ENCODE measurements around the gene FGF7. TPM values are rescaled to one million over a fixed set of nuclear protein-coding genes. Genes with fewer than 3 reads are reported as not detected.

FGF7 gene
- total RNA-seq = 10 to 100 TPM in 1 of 2 donors, 1 to 10 TPM in 1; 3.7 to 13.3 TPM

GRCh38 chr15:49423021-49423420 lies at the start of gene FGF7:
TSS of gene FGF7 (plus strand) at chr15:49423242. CDS start at chr15:49424298, 1,056 bp downstream.
- Histone ChIP-seq H3K36me3 (no peaks in the 10 kb centered on the region), H3K27me3 (no peaks in the 10 kb centered on the region), H3K9me3 (no peaks in the 10 kb centered on the region), H3K4me1 (no peaks in the 10 kb centered on the region), H3K4me3 (peak within 1 kb of the TSS; percentile 16), H3K27ac (peak within 1 kb of the TSS; percentile 13), H3K9ac (ENCODE audit: low read depth in 2 of 2, low read length in 2 of 2) (peak within 1 kb of the TSS in 1 of 2 donors; percentile 14)
- DNase-seq = no peak
- no peak for TF ChIP-seq CTCF (IDR thresholded peaks at IDR 0.05)
- intact Hi-C loops (cut with DNase I) = loop anchor here (5.0 to 10.0 kb wide), 3 partner anchors 186 to 722 kb away; no protein-coding TSS in a partner anchor

GRCh38 chr15:49379996-49380395 lies 43.0 kb upstream of the FGF7 start:
- DNase-seq = no peak
- TF ChIP-seq CTCF (IDR thresholded peaks at IDR 0.05) = no peak
- H3K27ac ChIP-seq = no peak overlapping the region
- H3K27me3 ChIP-seq = no peaks in the 10 kb centered on the region
- no peaks in the 10 kb centered on the region for H3K4me1 ChIP-seq
- no peak overlapping the region for H3K4me3 ChIP-seq
- no peaks in the 10 kb centered on the region for H3K9me3 ChIP-seq
- no peaks in the 10 kb centered on the region for H3K36me3 ChIP-seq
- no peak overlapping the region for H3K9ac ChIP-seq (ENCODE audit: low read depth in 2 of 2, low read length in 2 of 2)
- intact Hi-C loops (cut with DNase I) = no loop called here

- Histone ChIP-seq H3K36me3 (no peaks in the 10 kb centered on the region), H3K27me3 (no peaks in the 10 kb centered on the region), H3K4me1 (no peaks in the 10 kb centered on the region), H3K9me3 (no peaks in the 10 kb centered on the region), H3K9ac (ENCODE audit: low read depth in 2 of 2, low read length in 2 of 2) (no peak overlapping the region), H3K4me3 (no peak overlapping the region), H3K27ac (no peak overlapping the region)
- intact Hi-C loops (cut with DNase I) = no loop called here
- DNase-seq = no peak
- no peak for TF ChIP-seq CTCF (IDR thresholded peaks at IDR 0.05)
Measured at GRCh38 chr15:49380912-49381311, 42.1 kb upstream of the FGF7 start.

GRCh38 chr15:49382394-49382793 lies 40.6 kb upstream of the FGF7 start:
- Histone ChIP-seq H3K27me3 (no peaks in the 10 kb centered on the region), H3K4me1 (no peaks in the 10 kb centered on the region), H3K9ac (ENCODE audit: low read depth in 2 of 2, low read length in 2 of 2) (no peak overlapping the region), H3K9me3 (no peaks in the 10 kb centered on the region), H3K27ac (no peak overlapping the region), H3K4me3 (no peak overlapping the region), H3K36me3 (no peaks in the 10 kb centered on the region)
- intact Hi-C loops (cut with DNase I) = no loop called here
- TF ChIP-seq CTCF (IDR thresholded peaks at IDR 0.05) = no peak
- no peak for DNase-seq

GRCh38 chr15:49383266-49383665 lies 39.8 kb upstream of the FGF7 start:
- Histone ChIP-seq H3K36me3 (no peaks in the 10 kb centered on the region), H3K9me3 (no peaks in the 10 kb centered on the region), H3K4me1 (no peaks in the 10 kb centered on the region), H3K27ac (no peak overlapping the region), H3K4me3 (no peak overlapping the region), H3K27me3 (no peaks in the 10 kb centered on the region), H3K9ac (ENCODE audit: low read depth in 2 of 2, low read length in 2 of 2) (no peak overlapping the region)
- intact Hi-C loops (cut with DNase I) = no loop called here
- TF ChIP-seq CTCF (IDR thresholded peaks at IDR 0.05) = no peak
- no peak for DNase-seq

Measured in colonic mucosa (tissue), 4 donors.